ENCODE results near the gene NRXN3. TPM values are rescaled to one million over a fixed set of nuclear protein-coding genes. Genes with fewer than 3 reads are reported as not detected.

The NRXN3 gene
- total and polyA plus RNA-seq, 4 donors, result 0.07 to 1.2 (median 0.23) TPM

GRCh38 chr14:78737601-78738000 is 567.4 kb downstream of the NRXN3 start:
- TF ChIP-seq RAD21 (IDR thresholded peaks at IDR 0.05) (no peak), FOXA1 (IDR thresholded peaks at IDR 0.05) (no peak), SP1 (IDR thresholded peaks at IDR 0.05) (no peak), HNF4A (conservative IDR thresholded peaks at IDR 0.05) (no peak), CTCF (IDR thresholded peaks at IDR 0.05; ENCODE audit: low read depth, low read length, missing input control) (no peak), HNF4G (IDR thresholded peaks at IDR 0.05) (no peak)
- Histone ChIP-seq H3K4me3 (ENCODE audit: low read depth in 1 of 3, low read length in 3 of 3) (no peak overlapping the region), H3K9ac (ENCODE audit: low read depth in 1 of 2, low read length in 2 of 2) (no peak overlapping the region), H3K27me3 (ENCODE audit: control insufficient read depth in 4 of 4, insufficient read depth in 4 of 4, low read length in 3 of 4) (no peaks in the 10 kb centered on the region), H3K4me1 (ENCODE audit: control insufficient read depth in 4 of 4, insufficient read depth in 4 of 4, low read length in 3 of 4) (no peaks in the 10 kb centered on the region), H3K9me3 (ENCODE audit: control insufficient read depth in 4 of 4, low read length in 3 of 4) (no peaks in the 10 kb centered on the region), H3K36me3 (ENCODE audit: control insufficient read depth in 4 of 4, insufficient read depth in 3 of 4, low read depth in 1 of 4, low read length in 3 of 4) (no peaks in the 10 kb centered on the region), H3K27ac (ENCODE audit: low read depth in 1 of 2, low read length in 2 of 2) (no peak overlapping the region)
- no peak for DNase-seq (ENCODE audit: low spot score)
- 63% methylated on average over 6 of the region's 6 CpGs for WGBS

GRCh38 chr14:78746086-78746595 is 576.0 kb downstream of the NRXN3 start:
- Histone ChIP-seq H3K27ac (ENCODE audit: low read depth in 1 of 2, low read length in 2 of 2) (no peak overlapping the region), H3K4me3 (ENCODE audit: low read depth in 1 of 3, low read length in 3 of 3) (no peak overlapping the region), H3K27me3 (ENCODE audit: control insufficient read depth in 4 of 4, insufficient read depth in 4 of 4, low read length in 3 of 4) (no peaks in the 10 kb centered on the region), H3K9me3 (ENCODE audit: control insufficient read depth in 4 of 4, low read length in 3 of 4) (no peaks in the 10 kb centered on the region), H3K4me1 (ENCODE audit: control insufficient read depth in 4 of 4, insufficient read depth in 4 of 4, low read length in 3 of 4) (no peaks in the 10 kb centered on the region), H3K9ac (ENCODE audit: low read depth in 1 of 2, low read length in 2 of 2) (no peak overlapping the region), H3K36me3 (ENCODE audit: control insufficient read depth in 4 of 4, insufficient read depth in 3 of 4, low read depth in 1 of 4, low read length in 3 of 4) (no peaks in the 10 kb centered on the region)
- no peak for DNase-seq (ENCODE audit: low spot score)
- WGBS, result 49% methylated on average over 3 of the region's 3 CpGs
- no peak for TF ChIP-seq RAD21 (IDR thresholded peaks at IDR 0.05)
- no peak for TF ChIP-seq SP1 (IDR thresholded peaks at IDR 0.05)

GRCh38 chr14:78747813-78748212 is 577.6 kb downstream of the NRXN3 start:
- no peak overlapping the region for H3K9ac ChIP-seq (ENCODE audit: low read depth in 1 of 2, low read length in 2 of 2)
- TF ChIP-seq REST (IDR thresholded peaks at IDR 0.05) (no peak), FOXA1 (IDR thresholded peaks at IDR 0.05) (no peak), SP1 (IDR thresholded peaks at IDR 0.05) (no peak), RXRA (IDR thresholded peaks at IDR 0.05) (no peak), HNF4A (conservative IDR thresholded peaks at IDR 0.05) (no peak), MAX (IDR thresholded peaks at IDR 0.05) (no peak), FOXA2 (IDR thresholded peaks at IDR 0.05) (no peak), JUND (IDR thresholded peaks at IDR 0.05) (no peak), CTCF (IDR thresholded peaks at IDR 0.05; ENCODE audit: low read depth, low read length, missing input control) (no peak), TAF1 (conservative IDR thresholded peaks at IDR 0.05) (no peak), NR2F2 (IDR thresholded peaks at IDR 0.05) (no peak), GABPA (IDR thresholded peaks at IDR 0.05 in 1 of 2, conservative IDR thresholded peaks at IDR 0.05 in 1 of 2) (no peak), ZBTB33 (IDR thresholded peaks at IDR 0.05) (no peak)
- H3K4me1 ChIP-seq (ENCODE audit: control insufficient read depth in 4 of 4, insufficient read depth in 4 of 4, low read length in 3 of 4), result no peaks in the 10 kb centered on the region
- H3K27ac ChIP-seq (ENCODE audit: low read depth in 1 of 2, low read length in 2 of 2), result no peak overlapping the region
- no peak for DNase-seq (ENCODE audit: low spot score)
- H3K4me3 ChIP-seq (ENCODE audit: low read depth in 1 of 3, low read length in 3 of 3), result no peak overlapping the region
- no peaks in the 10 kb centered on the region for H3K27me3 ChIP-seq (ENCODE audit: control insufficient read depth in 4 of 4, insufficient read depth in 4 of 4, low read length in 3 of 4)
- H3K9me3 ChIP-seq (ENCODE audit: control insufficient read depth in 4 of 4, low read length in 3 of 4), result no peaks in the 10 kb centered on the region
- 70% methylated on average over 2 of the region's 2 CpGs for WGBS
- H3K36me3 ChIP-seq (ENCODE audit: control insufficient read depth in 4 of 4, insufficient read depth in 3 of 4, low read depth in 1 of 4, low read length in 3 of 4), result no peaks in the 10 kb centered on the region
